GM23338 (cell line): ENCODE data around the gene ZNF460. TPM values are rescaled to one million over a fixed set of nuclear protein-coding genes. Genes with fewer than 3 reads are reported as not detected.

ENCODE experiments used
- ATAC-seq: fragments of 200-7000 bp; cut with Tn5 transposase; 3 replicates; pipeline ENCODE4 v1.9.1; 2020
- DNase-seq: peaks from one replicate; pipeline ENCODE4 v3.0.0-alpha.2; 2015; ENCODE audit warnings: low spot score
- H2AFZ ChIP-seq: fragments of 200-600 bp; sonication (generic); 2 replicates; pipeline ENCODE4 v1.8.0; 2016; ENCODE audit warnings: antibody characterized with exemption, mild to moderate bottlenecking, moderate library complexity
- H3F3A ChIP-seq: fragments of 200-600 bp; sonication (generic); replicated peaks from 2 replicates; pipeline ENCODE4 v1.8.0; 2017; ENCODE audit warnings: antibody characterized with exemption, mixed run types, low read depth
- H3K27ac ChIP-seq: fragments of 200-600 bp; sonication (generic); 2 replicates; pipeline ENCODE4 v1.6.1; 2016; ENCODE audit warnings: low read depth
- H3K27me3 ChIP-seq: fragments of 200-600 bp; sonication (generic); 2 replicates; pipeline ENCODE4 v1.8.0; 2016; ENCODE audit warnings: mild to moderate bottlenecking, mixed run types, moderate library complexity; ENCODE audit not compliant: insufficient read depth
- H3K36me3 ChIP-seq: fragments of 200-600 bp; sonication (generic); 2 replicates; pipeline ENCODE4 v1.8.0; 2016; ENCODE audit warnings: mild to moderate bottlenecking; ENCODE audit not compliant: insufficient read depth
- H3K4me1 ChIP-seq: fragments of 200-600 bp; sonication (generic); 2 replicates; pipeline ENCODE4 v1.8.0; 2016; ENCODE audit warnings: mild to moderate bottlenecking, moderate library complexity; ENCODE audit not compliant: insufficient read depth
- H3K4me2 ChIP-seq: fragments of 200-600 bp; sonication (generic); 2 replicates; pipeline ENCODE4 v1.7.1; 2017; ENCODE audit warnings: mixed run types
- H3K4me3 ChIP-seq: fragments of 200-600 bp; sonication (generic); 2 replicates; pipeline ENCODE4 v1.6.1; 2016; ENCODE audit warnings: mixed run types
- H3K79me2 ChIP-seq: fragments of 200-600 bp; sonication (generic); replicated peaks from 2 replicates; pipeline ENCODE4 v1.8.0; 2017; ENCODE audit warnings: mild to moderate bottlenecking; ENCODE audit not compliant: insufficient read depth
- H3K9me2 ChIP-seq: fragments of 200-600 bp; sonication (generic); 2 replicates; pipeline ENCODE4 v1.8.0; 2017; ENCODE audit not compliant: insufficient read depth
- H4K20me1 ChIP-seq: fragments of 200-600 bp; sonication (generic); replicated peaks from 2 replicates; pipeline ENCODE4 v1.8.0; 2017; ENCODE audit warnings: mild to moderate bottlenecking; ENCODE audit not compliant: insufficient read depth
- H3K27ac Mint-ChIP-seq: 2 replicates; pipeline ENCODE4 v1.8.0; 2020; ENCODE audit warnings: inconsistent platforms, mild to moderate bottlenecking, moderate library complexity, mixed read lengths
- H3K27me3 Mint-ChIP-seq: 3 replicates; pipeline ENCODE4 v1.8.0; 2022; ENCODE audit warnings: low read depth, mild to moderate bottlenecking, moderate library complexity, mixed read lengths, inconsistent platforms; ENCODE audit not compliant: insufficient read depth, poor library complexity
- H3K36me3 Mint-ChIP-seq: 3 replicates; pipeline ENCODE4 v1.8.0; 2021; ENCODE audit warnings: low read depth, mild to moderate bottlenecking, inconsistent platforms, moderate library complexity, mixed read lengths
- H3K4me1 Mint-ChIP-seq: 3 replicates; pipeline ENCODE4 v1.8.0; 2020; ENCODE audit warnings: mild to moderate bottlenecking, inconsistent platforms, mixed read lengths
- H3K4me3 Mint-ChIP-seq: 3 replicates; pipeline ENCODE4 v1.8.0; 2021; ENCODE audit warnings: moderate library complexity, mild to moderate bottlenecking, inconsistent platforms, mixed read lengths
- H3K9me3 Mint-ChIP-seq: 3 replicates; pipeline ENCODE4 v1.8.0; 2020; ENCODE audit warnings: moderate library complexity, mild to moderate bottlenecking, inconsistent platforms, mixed read lengths
- CREB1 ChIP-seq: fragments of 250-450 bp; sonication (Bioruptor Pico); IDR thresholded peaks from 2 replicates; pipeline ENCODE4 v1.5.0; 2020; ENCODE audit warnings: low read depth, mild to moderate bottlenecking, moderate library complexity
- CTCF ChIP-seq, 2 experiments: fragments of 200-600 bp in 1 of 2; sonication (generic) in 1 of 2; conservative IDR thresholded peaks; 2 replicates each; pipeline versions ENCODE4 v1.5.1 to v1.6.1; 2016 to 2017; ENCODE audit warnings: antibody characterized with exemption in 2 of 2, low read depth in 2 of 2, mild to moderate bottlenecking in 2 of 2, moderate library complexity in 1 of 2
- ETS1 ChIP-seq: IDR thresholded peaks from 2 replicates; pipeline ENCODE4 v1.6.1; 2016; ENCODE audit warnings: antibody characterized with exemption
- EZH2 ChIP-seq: fragments of 200-600 bp; sonication (generic); IDR thresholded peaks from one replicate; pipeline ENCODE4 v1.8.0; 2017; ENCODE audit warnings: antibody characterized with exemption, mild to moderate bottlenecking, low read depth; ENCODE audit not compliant: unreplicated experiment
- EZH2phosphoT487 ChIP-seq: fragments of 200-600 bp; sonication (generic); IDR thresholded peaks from one replicate; pipeline ENCODE4 v1.8.1; 2018; ENCODE audit warnings: antibody characterized with exemption; ENCODE audit not compliant: unreplicated experiment
- JUNB ChIP-seq: IDR thresholded peaks from one replicate; pipeline ENCODE4 v1.6.1; 2016; ENCODE audit warnings: antibody characterized with exemption; ENCODE audit not compliant: unreplicated experiment
- NANOG ChIP-seq: IDR thresholded peaks from 2 replicates; pipeline ENCODE4 v1.6.1; 2016; ENCODE audit warnings: antibody characterized with exemption, borderline replicate concordance
- POLR2AphosphoS5 ChIP-seq: IDR thresholded peaks from 2 replicates; pipeline ENCODE4 v1.6.1; 2016; ENCODE audit warnings: antibody characterized with exemption, low read depth
- REST ChIP-seq: IDR thresholded peaks from one replicate; pipeline ENCODE4 v1.6.1; 2018; ENCODE audit warnings: antibody characterized with exemption; ENCODE audit not compliant: unreplicated experiment
- STAT1 ChIP-seq: IDR thresholded peaks from one replicate; pipeline ENCODE4 v1.6.1; 2016; ENCODE audit warnings: antibody characterized with exemption; ENCODE audit not compliant: unreplicated experiment
- ZNF114 ChIP-seq: fragments of 250-450 bp; sonication (Bioruptor Pico); IDR thresholded peaks from 2 replicates; pipeline ENCODE4 v1.5.0; 2020; ENCODE audit warnings: mild to moderate bottlenecking, moderate library complexity
- ZNF331 ChIP-seq: fragments of 250-450 bp; sonication (Bioruptor Pico); IDR thresholded peaks from 2 replicates; pipeline ENCODE4 v1.5.0; 2020; ENCODE audit warnings: low read depth, mild to moderate bottlenecking, moderate library complexity
- ZNF462 ChIP-seq: fragments of 250-450 bp; sonication (Bioruptor Pico); IDR thresholded peaks from 2 replicates; pipeline ENCODE4 v1.5.0; 2020; ENCODE audit warnings: mild to moderate bottlenecking, moderate library complexity
- polyA plus RNA-seq: library from polyadenylated mRNA; unstranded; fragments of >200 nt; fragmentation: Nextera tagmentation; extraction: Ambion mirVana; gene quantifications from 2 replicates; pipeline ENCODE4 v1.2.1, GENCODE V29; 2016
- total RNA-seq: library from RNA; depleted of rRNA; stranded (reverse); fragments of >200 nt; shearing (Covaris generic); gene quantifications from 2 replicates; pipeline ENCODE4 v1.2.3, GENCODE V29; 2014

Gene ZNF460
- total and polyA plus RNA-seq, 2 experiments from 2014 or later, result 3.4 to 81.7 TPM

- Mint-ChIP-seq H3K27ac (no peak overlapping the region), H3K4me3 (no peak overlapping the region), H3K4me1 (no peaks in the 10 kb centered on the region; the same call in 2 of the 3 replicates), H3K36me3 (peaks cover 10% of the 10 kb centered on the region), H3K27me3 (no peaks in the 10 kb centered on the region), H3K9me3 (no peaks in the 10 kb centered on the region)
- Histone ChIP-seq H4K20me1 (0 out of 2 replicates have a peak, but pooled peaks cover 6% of the 10 kb centered on the region), H3K4me1 (no peaks in the 10 kb centered on the region), H3K79me2 (0 out of 2 replicates have a peak, but pooled peaks cover 5% of the 10 kb centered on the region), H3F3A (no peaks in the 10 kb centered on the region), H3K27ac (no peak overlapping the region), H3K4me2 (no peak overlapping the region), H3K4me3 (no peak overlapping the region), H2AFZ (no peak overlapping the region), H3K27me3 (no peaks in the 10 kb centered on the region), H3K36me3 (no peaks in the 10 kb centered on the region; the same call in 1 of the 2 replicates), H3K9me2 (no peaks in the 10 kb centered on the region)
- DNase-seq (no peak), ATAC-seq (no peak)
- TF ChIP-seq ZNF462 (CRISPR knock-in tag) (no peak), ETS1 (no peak), EZH2phosphoT487 (no peak), POLR2AphosphoS5 (no peak), CTCF (conservative IDR thresholded peaks at IDR 0.05; ENCODE audit: low read depth in 2 of 2) (no peak), ZNF331 (CRISPR knock-in tag) (no peak), EZH2 (no peak), REST (no peak), JUNB (no peak), ZNF114 (CRISPR knock-in tag) (no peak), CREB1 (CRISPR knock-in tag) (no peak), STAT1 (no peak), NANOG (no peak)
Observed at GRCh38 chr19:57334191-57334590, 53.9 kb downstream of the ZNF460 start.
